GM10248 (cell line): Measurements from ENCODE around the gene NMT1.
A peak's percentile ranks its signal among the peaks of the same experiment; 100 is the strongest.

Experiments
- CTCF ChIA-PET: fragments of 300-600 bp; sonication (Branson Sonifier 250); formaldehyde crosslinking; extraction: SDS; loops from one replicate; lab custom pipeline; 2021; ENCODE audit warnings: antibody characterized with exemption; lab: Yijun Ruan, JAX
- POLR2A ChIA-PET: fragments of 350-650 bp; sonication (Branson Sonifier 250); formaldehyde crosslinking; extraction: SDS; loops from one replicate; lab custom pipeline; 2020; ENCODE audit warnings: antibody characterized with exemption; lab: Yijun Ruan, JAX
- DNase-seq: peaks from one replicate; pipeline ENCODE4 v3.0.0; 2012; ENCODE audit errors: extremely low spot score
- CTCF ChIP-seq: IDR thresholded peaks from 2 replicates; pipeline ENCODE4 v1.5.1; 2012; ENCODE audit warnings: mild to moderate bottlenecking, low read depth; ENCODE audit errors: extremely low read depth, missing control alignments, control extremely low read depth

Gene NMT1

GRCh38 chr17:45067637-45068036 is 6.5 kb downstream of the NMT1 start:
- TF ChIP-seq CTCF: no peak
- ChIA-PET CTCF (interaction anchor here (1.3 to 3.3 kb wide), 4 partner anchors 8 to 31 kb away, joined by 3 to 12 read pairs (median 4); no protein-coding TSS in a partner anchor), POLR2A (interaction anchor here (1.0 kb wide), 1 partner anchor 81 kb away, joined by 6 read pairs; the partner anchor contains the start of gene HEXIM1)

GRCh38 chr17:45070001-45070400 is 8.9 kb downstream of the NMT1 start:
- TF ChIP-seq CTCF: no peak
- CTCF ChIA-PET: interaction anchor here (1.5 kb wide), 2 partner anchors 30 to 65 kb away, joined by 4 to 5 read pairs; partner anchors contain the start of gene ACBD4
- no peak for DNase-seq
- POLR2A ChIA-PET: interaction anchor here (0.6 kb wide), 1 partner anchor 78 kb away, joined by 8 read pairs; the partner anchor contains the start of gene HEXIM1

More at GRCh38 chr17:45067637-45068036, 6.5 kb downstream of the NMT1 start:
- DNase-seq: no peak

GRCh38 chr17:45070809-45071208 is 9.7 kb downstream of the NMT1 start:
- CTCF ChIA-PET: interaction anchor here (1.3 to 3.9 kb wide), 5 partner anchors 7 to 64 kb away, joined by 3 to 15 read pairs (median 7); partner anchors contain the start of gene ACBD4
- DNase-seq: no peak
- TF ChIP-seq CTCF: no peak
- POLR2A ChIA-PET: no interaction called here

GRCh38 chr17:45073414-45074070 is 12.4 kb downstream of the NMT1 start:
- no peak for DNase-seq
- ChIA-PET CTCF (interaction anchor here (3.3 to 3.9 kb wide), 2 partner anchors 26 to 62 kb away, joined by 11 to 15 read pairs; partner anchors contain the start of gene ACBD4), POLR2A (interaction anchor here (0.6 to 1.2 kb wide), 2 partner anchors 12 to 82 kb away, joined by 3 read pairs; partner anchors contain the start of gene NMT1)
- no peak for TF ChIP-seq CTCF

GRCh38 chr17:45077643-45078042 is 16.5 kb downstream of the NMT1 start:
- POLR2A ChIA-PET: no interaction called here
- no peak for TF ChIP-seq CTCF
- CTCF ChIA-PET: interaction anchor here (0.9 to 4.6 kb wide), 3 partner anchors 15 to 58 kb away, joined by 3 to 20 read pairs (median 7); partner anchors contain the start of gene ACBD4
- peak; percentile 61 for DNase-seq

- POLR2A ChIA-PET: interaction anchor here (0.5 to 0.6 kb wide), 3 partner anchors 18 to 594 kb away, joined by 3 to 4 read pairs (median 4); no protein-coding TSS in a partner anchor
- CTCF ChIA-PET: interaction anchor here (1.1 to 1.2 kb wide), 2 partner anchors 15 to 161 kb away, joined by 3 read pairs; no protein-coding TSS in a partner anchor
- DNase-seq: no peak
- TF ChIP-seq CTCF: no peak
Observed at GRCh38 chr17:45081047-45081703, 20.1 kb downstream of the NMT1 start.
